HG02981 (cell line): ENCODE data around the gene LASP1.
A peak's percentile ranks its signal among the peaks of the same experiment; 100 is the strongest.
"Not testable (repeated sequence)": the region's sequence is repeated elsewhere in the genome, so short reads cannot be mapped to it uniquely, and the experiment has no call there.

ENCODE experiments used
- ATAC-seq: cut with Tn5 transposase; IDR thresholded peaks from one replicate; pipeline ENCODE4 v1.9.1; 2021; ENCODE audit warnings: mild to moderate bottlenecking, moderate library complexity; ENCODE audit not compliant: unreplicated experiment

LASP1 gene

GRCh38 chr17:38869526-38870258 lies at the start of gene LASP1:
Gene LASP1, plus strand, starts transcription at chr17:38870058. Its CDS starts 132 bp downstream, at chr17:38870190.
- ATAC-seq = peak; percentile 47

GRCh38 chr17:38824899-38825761 lies 44.7 kb upstream of the LASP1 start, which contains the start of gene CWC25:
Gene CWC25, minus strand, starts transcription at chr17:38825321. Its CDS starts 138 bp downstream, at chr17:38825183.
- ATAC-seq = peak; percentile 69

GRCh38 chr17:38825762-38826247 lies 44.1 kb upstream of the LASP1 start:
- no peak for ATAC-seq

GRCh38 chr17:38844261-38844757 lies 25.5 kb upstream of the LASP1 start:
- ATAC-seq = no peak

GRCh38 chr17:38848557-38848891 lies 21.3 kb upstream of the LASP1 start:
- ATAC-seq = no peak

GRCh38 chr17:38848939-38849605 lies 20.8 kb upstream of the LASP1 start:
- no peak for ATAC-seq

GRCh38 chr17:38850374-38850773 lies 19.5 kb upstream of the LASP1 start:
- ATAC-seq = no peak

GRCh38 chr17:38851434-38851833 lies 18.4 kb upstream of the LASP1 start:
- no peak for ATAC-seq

GRCh38 chr17:38852771-38853291 lies 17.0 kb upstream of the LASP1 start:
- no peak for ATAC-seq

GRCh38 chr17:38853292-38854219 lies 16.3 kb upstream of the LASP1 start, which contains the start of gene RPL23:
Gene RPL23, minus strand, starts transcription at chr17:38853721. Its CDS starts 11 bp downstream, at chr17:38853710.
- ATAC-seq = peak; percentile 77

- ATAC-seq = not testable (repeated sequence)
These were observed 14.7 kb upstream of the LASP1 start for GRCh38 chr17:38855101-38855714.

GRCh38 chr17:38857271-38857670 lies 12.6 kb upstream of the LASP1 start:
- no peak for ATAC-seq

- ATAC-seq = no peak
These were observed 8.4 kb upstream of the LASP1 start for GRCh38 chr17:38861399-38861843.

- no peak for ATAC-seq
These were observed 5.0 kb upstream of the LASP1 start for GRCh38 chr17:38864636-38865398.

GRCh38 chr17:38867179-38867967 lies 2.5 kb upstream of the LASP1 start:
- ATAC-seq = no peak

- no peak for ATAC-seq
These were observed 1.7 kb upstream of the LASP1 start for GRCh38 chr17:38867968-38868816.
